GM21360 (cell line): ENCODE measurements around the gene LAMC3.
"Not testable (repeated sequence)": the region's sequence is repeated elsewhere in the genome, so short reads cannot be mapped to it uniquely, and the experiment has no call there.

Experiments used
- ATAC-seq: cut with Tn5 transposase; IDR thresholded peaks from one replicate; pipeline ENCODE4 v1.9.1; 2021; ENCODE audit warnings: mild to moderate bottlenecking, moderate library complexity; ENCODE audit not compliant: unreplicated experiment

Gene LAMC3

DNA sequence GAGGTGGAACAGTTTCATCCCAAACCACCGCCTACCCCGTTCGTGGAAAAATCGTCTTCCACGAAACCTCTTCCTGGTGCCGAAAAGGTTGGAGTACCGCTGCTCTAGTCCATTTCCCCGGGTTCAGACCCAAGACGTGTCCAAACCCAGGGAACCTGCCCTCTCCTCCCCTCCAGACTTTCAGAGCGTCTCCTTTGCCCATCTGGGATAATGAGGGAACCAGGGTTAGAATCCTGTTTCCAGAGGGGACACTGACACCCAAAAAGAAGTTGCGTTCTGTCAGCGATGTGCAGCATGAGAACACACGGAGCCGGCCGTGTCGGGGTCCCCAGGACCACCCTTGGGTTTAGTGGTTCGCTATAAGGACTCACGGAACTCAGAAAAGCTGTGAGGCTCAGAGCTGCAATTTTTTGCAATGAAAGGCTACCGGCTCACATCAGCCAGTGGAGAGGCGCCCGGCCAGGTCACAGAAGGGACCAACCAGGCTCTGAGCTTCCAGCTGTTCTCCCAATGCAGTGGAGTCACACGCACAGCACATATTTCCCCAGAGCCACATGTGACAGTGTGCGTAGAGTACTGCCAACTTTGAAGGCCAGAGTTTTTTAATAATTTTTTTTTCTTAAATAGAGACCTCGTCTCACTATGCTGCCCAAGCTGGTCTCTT, 19.4 kb downstream of the LAMC3 start:
- no peak for ATAC-seq

DNA sequence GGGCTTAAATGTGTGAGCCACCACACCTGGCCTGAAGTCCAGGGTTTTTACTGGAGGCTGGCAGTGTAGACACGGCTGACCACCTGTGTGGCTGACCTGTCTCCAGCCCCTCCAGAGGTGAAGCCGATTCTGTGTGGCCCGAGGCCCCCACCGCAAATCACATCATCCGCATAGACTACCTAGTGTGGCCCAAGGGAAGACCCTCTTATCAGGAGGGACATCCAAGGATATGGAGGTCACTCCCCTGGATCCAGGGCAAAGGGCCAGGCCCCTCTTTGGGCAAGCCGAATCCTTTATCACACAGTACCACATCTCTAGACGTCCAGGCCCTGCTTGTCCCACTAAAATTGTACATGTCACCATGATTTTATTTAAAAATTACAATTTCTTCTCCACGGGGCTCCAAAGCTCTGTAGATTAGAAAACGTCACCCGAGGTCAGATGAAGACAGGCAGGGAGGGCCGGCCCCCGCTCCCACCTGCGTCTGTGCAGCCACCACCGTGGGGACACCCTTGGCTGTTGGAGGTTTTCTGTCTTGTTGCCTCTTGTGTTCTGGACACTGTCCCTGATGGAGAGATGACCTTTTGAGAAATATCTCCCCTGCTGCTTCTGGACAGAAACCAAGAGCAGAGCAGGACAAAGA, 20.1 kb downstream of the LAMC3 start:
- no peak for ATAC-seq

DNA sequence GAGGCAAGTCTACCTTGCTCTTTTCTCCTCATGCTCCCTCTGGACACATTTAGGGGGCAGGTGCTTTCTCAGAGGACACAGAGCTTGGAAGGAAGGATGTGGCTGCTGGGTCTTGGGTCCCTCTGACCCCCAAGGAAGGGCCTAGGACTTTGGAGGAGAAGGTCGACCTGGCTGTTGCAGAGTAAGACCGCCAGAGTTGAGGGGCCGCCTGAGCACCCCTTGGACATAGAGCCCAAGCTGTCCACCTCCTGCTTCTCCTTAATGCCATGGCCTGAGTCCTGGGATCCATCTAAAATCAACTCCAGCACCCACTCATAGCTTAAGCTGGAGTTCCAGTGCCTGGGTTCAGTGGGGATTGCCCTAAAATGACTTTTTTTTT, 20.6 kb downstream of the LAMC3 start:
- no peak for ATAC-seq

DNA sequence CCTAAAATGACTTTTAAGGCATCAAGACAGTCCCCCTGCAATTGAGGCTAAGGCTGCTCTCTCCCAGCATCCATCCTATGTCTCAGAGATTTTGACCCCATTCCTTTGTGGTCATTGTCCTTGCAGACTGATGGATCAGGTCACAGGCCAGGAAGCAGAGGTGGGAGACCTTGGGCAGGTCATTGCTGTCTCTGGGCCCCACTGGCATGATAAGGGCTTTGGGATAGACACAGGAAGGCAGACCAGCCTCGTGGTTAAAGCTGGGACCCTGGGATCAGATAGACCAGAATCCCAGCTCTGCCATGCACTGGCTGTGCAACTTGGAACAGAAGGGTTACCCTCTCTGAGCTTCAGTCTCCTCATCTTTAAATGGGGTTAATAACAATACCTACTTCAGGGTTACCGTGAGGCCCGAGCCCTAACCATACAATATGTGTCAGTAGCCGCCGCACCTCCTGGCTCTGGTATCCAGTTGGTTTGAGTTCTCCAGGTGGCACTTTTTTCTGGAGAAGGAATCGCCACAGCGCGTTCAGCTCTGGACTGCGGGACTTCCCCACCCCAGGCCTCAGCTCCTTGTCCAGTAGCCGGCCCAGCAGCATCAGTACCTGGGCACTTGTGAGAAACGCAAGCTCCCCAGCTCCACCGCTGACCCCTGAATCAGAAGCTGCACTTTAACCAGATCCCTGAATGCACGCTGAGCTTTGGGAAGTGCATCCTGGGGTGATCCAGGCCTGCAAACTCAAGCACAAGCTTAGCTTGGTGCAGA, 21.4 kb downstream of the LAMC3 start:
- ATAC-seq, result no peak

DNA sequence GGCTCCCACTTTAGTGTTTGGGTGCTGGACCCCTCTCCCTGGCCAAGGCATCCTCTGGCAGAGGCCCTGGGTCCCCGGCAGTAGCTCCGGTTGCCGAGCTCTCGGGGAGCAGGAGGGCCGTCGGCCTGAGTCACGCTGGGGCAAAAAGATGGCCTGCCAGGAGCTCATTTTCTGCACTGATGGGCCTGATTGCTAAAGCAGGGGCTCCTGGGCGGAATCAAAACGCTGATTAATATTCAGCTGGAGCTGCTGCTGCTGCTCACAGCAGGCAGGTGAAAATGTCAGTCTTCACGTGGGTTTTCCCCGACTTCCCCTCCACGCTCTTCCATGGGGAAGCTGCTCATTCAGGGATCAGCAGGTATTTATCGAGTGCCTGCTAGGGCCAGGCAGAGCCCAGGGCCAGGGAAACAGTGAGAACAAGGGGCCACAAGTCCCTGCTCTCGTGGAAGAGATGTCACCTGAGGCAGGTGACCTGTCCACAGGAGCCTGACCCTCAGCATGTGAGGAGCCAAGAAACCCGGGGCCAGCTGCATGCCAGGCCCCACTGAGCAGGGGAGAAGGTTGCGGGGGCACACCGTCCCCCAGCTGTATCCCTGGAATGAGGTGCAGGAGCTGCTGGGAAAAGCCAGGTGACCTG, 22.1 kb downstream of the LAMC3 start:
- ATAC-seq, result no peak

DNA sequence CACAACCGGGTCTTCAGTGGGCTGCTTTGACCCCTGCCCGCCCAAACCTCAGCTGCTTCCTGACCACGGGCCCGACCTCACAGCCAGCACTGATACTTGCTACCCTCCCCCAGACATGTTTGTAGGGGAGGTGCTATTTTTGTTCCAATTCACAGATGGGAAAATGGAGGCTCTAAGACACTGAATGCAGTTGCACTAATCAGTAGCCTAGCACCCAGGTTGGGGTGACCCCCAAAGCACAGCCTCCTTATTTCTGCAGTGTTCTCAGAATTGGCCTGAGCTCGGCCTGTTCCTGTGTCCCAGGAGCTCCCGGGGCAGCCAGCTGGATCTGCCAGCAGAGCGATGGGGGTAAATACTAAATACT, 22.6 kb downstream of the LAMC3 start:
- ATAC-seq, result no peak

DNA sequence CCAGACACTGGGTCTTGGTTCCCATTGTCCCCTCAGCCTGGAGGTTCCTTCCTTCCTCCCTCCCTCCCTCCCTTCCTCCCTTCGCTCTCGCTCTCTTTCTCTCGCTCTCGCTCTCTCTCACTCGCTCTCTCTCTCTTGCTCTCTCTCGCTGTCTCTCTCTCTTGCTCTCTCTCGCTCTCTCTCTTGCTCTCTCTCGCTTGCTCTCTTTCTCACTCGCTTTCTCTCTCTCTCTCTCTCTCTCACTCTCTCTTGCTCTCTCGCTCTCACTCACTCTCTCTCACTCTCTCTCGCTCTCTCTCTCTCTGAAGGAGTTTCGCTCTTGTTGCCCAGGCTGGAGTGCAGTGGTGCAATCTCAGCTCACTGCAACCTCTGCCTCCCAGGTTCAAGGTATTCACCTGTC, 23.4 kb downstream of the LAMC3 start:
- ATAC-seq, result no peak

DNA sequence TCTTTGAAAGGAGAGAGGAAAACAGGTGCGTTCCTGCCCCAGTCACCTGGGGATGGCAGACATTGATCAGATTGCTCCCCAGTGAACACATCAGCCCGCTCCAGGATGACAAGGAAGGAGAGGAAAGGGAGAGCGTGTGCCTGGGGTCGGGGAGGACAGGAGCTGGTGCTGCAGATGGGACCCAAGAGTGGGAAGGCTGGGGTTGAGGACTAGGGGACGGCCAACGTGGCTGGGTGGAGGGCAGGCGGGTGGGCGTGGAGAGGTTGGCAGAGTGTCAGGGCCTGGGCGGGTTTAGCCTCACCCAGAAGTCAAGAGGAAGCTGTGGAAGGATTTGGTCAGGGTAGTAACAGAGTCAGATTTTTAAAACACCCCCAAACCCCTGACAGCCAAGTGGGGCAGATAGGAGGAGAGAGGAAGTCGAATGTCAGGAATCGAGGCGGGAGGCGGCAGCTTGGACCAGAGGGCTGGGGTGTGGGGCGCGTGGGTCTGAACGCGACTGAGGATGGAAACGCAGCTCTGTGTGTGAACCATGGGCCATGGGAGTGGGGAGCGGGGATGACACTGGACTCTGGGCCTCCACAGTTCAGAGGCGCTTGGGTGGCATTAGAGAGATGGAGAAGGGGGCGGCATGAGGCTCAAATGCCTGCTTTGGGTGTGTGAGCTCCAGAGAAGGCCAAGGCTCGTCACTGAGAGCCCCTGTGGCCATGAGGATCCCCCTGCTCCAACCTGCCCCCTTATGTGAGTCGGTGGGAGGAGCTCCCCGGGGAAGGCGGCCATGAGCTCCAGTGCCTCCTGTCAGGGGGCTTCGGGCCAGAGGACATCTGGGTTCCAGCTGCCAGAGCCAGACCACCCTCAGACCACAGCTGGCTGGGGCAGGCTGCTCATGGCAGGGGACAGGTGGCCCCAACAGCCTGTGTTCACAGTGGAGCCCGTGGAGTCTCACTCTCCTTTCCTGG, 24.6 kb downstream of the LAMC3 start:
- ATAC-seq, result no peak

DNA sequence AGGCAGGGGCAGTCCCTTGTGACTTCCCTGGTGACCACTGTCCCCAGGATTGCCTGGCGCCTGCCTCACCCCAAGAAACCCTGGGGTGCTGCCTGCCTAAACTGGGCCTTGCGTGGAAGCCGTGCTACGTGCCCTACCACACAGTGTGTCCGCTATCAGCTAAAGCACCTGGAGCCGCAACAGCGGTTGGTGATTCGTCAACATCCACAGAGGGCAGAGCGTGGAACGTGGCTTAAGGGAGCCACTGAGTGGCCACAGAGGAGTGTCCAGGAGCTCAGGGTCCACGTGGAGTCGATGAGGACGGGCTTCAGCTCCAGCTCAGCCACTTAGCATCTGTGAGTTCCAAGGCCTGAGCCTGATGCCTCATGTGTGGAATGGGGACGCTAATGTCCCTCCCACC, 25.3 kb downstream of the LAMC3 start:
- ATAC-seq, result no peak

DNA sequence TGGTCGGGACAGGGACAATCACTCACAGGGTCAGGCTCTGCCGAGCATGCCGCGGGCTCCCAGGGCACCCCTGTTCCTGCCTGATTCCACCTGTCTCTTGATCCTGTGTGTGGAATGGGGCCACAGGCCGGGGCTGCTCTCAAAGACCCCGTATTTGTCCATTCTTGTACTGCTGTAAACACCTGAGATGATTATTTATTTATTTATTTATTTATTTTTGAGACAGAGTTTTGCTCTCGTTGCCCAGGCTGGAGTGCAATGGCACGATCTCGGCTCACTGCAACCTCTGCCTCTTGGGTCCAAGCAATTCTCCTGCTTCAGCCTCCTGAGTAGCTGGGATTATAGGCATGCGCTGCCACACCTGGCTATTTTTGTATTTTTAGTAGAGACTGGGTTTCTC, 25.8 kb downstream of the LAMC3 start:
- ATAC-seq, result not testable (repeated sequence)

DNA sequence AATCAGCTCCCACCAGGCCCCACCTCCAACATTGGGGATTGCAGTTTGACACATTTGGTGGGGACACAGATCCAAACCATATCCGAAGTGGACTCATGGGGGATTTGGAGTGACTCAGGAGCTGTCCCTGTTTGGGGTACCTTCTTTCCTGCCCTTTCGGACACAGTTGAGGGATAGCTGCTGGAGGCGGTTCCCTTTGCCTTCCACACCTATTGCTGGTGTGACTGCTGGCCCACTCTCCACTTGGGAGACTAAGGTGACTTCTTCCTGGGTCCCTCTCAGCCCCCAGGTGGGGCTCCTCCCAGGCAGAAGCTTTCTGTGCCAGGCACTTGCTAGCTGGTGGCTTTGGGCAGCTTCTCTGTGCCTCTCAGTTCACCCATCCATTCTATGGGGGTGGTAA, 26.6 kb downstream of the LAMC3 start:
- ATAC-seq, result no peak

DNA sequence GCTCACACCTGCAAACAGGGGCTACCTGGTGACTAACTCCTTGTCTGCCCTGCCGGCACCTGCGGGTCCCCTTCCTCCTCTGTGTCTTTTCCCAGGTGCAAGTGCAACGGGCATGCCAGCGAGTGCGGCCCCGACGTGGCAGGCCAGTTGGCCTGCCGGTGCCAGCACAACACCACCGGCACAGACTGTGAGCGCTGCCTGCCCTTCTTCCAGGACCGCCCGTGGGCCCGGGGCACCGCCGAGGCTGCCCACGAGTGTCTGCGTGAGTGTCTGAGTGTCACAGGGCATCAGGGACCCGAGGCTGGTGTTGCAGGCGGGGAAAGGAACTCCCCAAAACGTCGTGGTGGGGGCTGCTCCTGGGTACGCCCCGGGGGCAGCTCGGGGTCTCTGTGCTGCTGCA, 27.1 kb downstream of the LAMC3 start:
- ATAC-seq, result no peak

DNA sequence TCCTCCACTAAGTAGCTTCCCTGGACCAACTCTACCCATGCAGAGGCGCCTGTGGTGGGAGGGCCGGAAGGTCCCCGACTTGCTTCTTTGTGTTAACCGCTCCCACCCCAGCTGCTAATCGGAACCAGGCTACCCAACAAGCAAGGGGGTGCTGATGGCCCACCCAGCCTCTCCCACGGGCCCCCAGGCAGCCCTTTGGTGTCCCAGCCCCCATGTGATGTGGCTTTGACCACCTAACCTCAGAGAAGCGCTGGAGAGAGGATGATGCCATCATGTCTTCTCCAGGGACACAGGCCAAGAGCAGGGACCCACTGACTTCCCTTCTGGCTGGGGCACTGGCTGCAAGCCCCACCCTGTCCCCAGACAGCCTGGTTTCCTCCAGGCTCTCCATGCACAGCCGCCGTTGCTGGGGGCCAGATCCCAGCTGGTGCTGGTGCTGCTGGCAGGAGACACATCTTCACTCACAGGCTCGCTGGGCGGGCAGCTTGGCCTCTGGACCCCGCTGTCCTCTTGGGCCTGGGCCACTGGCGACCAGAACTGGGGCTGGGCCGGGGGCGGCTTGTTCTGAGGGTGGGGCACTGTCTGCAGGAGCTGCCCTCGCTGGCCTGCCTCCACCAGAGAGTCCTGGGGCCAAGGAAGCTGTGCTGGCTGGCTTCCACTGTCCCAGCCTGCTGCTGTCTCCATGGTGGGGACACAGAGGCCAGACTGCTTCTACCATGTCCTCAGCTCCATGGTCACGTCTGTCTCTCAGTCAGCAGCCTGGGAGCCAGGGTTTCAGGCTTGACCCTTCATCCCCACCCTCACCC, 27.8 kb downstream of the LAMC3 start:
- ATAC-seq, result no peak

DNA sequence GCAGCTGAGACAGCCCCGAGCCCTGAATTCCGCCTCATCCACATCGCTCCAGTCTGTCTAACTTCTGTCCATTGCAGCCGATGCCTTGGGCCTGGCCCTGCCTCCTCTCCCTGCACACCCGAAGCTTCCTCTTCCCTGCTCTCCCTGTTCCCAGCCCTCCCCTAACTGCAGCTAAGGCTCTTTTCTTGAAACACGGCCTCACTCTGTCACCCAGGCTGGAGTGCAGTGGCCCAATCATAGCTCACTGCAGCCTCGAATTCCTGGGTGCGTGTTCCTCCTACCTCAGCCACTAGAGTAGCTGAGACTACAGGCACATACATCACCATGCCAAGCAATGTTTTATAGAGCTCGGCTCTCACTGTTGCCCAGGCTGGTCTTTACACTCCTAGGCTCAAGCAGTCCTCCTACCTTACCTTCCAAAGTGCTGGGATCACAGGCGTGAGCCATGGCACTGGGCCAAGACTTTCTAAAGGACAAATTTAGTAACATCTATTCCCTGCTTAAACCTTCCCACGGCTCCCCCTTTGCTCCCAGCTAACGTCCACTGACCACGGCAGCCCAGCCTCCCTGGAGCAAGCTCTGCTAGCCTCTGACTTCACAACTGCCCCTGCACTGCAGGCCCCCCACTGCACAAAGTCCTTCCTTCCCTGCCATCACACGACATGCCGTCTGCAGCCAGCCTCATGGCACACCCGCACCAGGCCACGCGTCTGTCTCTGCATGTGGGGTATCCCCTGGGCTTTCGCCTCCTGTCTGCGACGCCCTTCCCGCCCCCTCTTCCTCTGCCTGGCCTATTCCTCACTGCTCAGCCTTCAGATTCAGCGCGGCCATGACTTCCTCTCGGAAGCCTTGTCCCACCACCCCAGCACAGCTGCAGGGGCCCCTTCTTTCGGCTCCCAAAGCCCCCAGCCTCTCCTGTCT, 28.6 kb downstream of the LAMC3 start:
- ATAC-seq, result no peak

DNA sequence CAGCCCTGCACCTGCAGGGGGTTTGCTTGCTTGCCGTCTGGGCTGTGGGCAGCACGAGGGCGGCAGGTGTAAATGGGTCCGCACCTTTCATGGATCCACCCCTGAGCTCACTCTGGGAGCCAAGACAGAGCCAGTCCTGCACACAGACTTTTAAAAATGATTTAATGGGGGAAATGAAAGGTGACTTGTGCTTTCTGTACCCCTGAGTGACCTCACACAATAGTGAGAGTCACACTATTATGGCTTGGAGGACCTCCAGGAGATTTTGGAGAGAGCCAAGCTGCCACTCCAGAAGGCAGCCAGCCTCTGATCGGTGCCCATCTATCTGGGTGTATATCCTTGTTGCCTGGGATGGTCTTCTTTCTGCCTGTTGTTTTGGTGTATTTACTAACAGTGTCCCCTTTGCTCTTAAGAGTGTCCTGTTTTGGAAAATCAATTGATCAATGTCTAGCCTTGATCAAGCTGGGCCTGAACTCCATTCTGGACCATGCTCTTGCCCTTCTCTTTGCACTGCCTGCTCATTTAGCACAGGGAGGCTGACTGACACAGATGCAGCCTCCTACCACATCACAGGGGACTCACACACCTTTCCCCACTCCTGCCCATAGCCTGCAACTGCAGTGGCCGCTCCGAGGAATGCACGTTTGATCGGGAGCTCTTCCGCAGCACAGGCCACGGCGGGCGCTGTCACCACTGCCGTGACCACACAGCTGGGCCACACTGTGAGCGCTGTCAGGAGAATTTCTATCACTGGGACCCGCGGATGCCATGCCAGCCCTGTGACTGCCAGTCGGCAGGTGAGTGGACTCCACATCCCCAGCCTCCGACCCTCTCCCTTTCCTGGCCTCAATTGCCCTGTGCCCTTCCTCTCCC, 29.5 kb downstream of the LAMC3 start:
- no peak for ATAC-seq

DNA sequence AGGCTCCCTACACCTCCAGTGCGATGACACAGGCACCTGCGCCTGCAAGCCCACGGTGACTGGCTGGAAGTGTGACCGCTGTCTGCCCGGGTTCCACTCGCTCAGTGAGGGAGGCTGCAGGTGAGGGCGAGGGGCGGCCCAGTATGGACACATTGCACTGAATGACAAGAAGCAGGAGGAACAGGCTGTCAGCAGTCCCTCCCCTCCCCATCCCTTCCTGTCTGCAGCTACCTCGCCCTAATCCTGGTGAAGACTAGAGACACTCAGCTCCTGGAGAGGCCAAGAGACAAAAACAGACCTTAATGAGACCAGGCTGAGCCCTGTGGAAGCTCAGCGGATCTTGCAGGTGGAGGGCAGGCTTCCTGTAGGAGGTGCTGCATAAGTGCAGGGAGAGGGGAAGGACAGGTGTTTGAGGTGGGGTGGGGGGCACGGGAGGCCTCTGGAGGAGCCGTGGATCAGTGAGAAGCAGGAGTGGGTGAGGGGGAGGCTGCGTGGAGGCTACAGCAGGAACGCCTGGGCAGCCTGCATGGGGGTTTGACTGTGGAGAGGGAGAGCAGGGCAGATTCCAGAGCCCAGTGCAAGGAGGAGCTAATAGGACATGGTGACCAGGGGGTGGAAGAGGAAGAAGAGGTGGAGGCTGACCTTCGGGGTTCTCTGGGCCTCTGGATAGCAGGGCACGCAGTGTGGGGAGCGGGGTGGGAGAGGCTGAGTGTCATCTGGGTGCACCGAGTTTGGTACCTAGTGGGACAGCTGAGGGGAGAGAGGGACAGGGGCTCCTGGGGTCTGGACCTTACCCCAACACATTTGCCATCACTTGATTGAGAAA, 30.4 kb downstream of the LAMC3 start:
- ATAC-seq, result no peak

DNA sequence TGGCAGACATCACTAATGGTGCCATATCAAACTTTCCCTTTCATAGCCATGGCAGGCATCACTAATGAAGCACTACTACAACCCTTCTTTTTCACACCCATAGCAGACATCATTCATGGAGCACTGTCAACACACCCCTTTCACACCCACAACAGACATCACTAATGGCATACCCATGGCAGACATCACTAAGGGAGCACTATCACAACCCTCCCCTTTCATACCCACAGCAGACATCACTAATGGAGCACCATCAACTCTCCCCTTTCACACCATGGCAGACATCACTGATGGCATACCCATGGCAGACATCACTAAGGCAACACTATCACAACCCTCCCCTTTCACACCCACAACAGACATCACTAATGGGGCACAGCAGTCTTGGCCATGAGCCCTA, 33.7 kb downstream of the LAMC3 start:
- ATAC-seq, result no peak
